Measurements from ENCODE around the gene KLB.

Gene KLB

DNA sequence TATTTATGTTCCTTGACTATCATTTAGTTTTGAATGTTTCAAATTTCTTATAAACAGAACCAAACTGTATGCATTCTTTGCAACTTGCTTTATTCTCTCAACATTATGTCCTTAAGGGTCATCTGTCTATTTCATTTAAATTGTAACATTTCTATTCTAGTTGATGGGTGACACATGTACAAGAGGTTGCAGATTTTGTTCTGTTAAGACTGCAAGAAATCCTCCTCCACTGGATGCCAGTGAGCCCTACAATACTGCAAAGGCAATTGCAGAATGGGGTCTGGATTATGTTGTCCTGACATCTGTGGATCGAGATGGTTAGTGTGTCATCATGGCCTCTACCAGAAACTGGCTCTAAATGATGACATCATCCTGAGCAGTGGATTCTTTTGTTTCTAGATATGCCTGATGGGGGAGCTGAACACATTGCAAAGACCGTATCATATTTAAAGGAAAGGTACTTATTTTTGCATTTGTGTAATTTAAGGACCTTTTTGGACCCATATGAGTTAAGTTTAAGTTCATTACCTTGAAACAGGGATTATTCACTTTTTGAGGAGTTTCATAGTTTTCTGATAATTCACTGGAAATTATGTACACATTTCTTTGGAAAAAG, 58.3 kb downstream of the KLB start:
- peak; percentile 56 for DNase-seq (ENCODE audit: low read depth)

DNA sequence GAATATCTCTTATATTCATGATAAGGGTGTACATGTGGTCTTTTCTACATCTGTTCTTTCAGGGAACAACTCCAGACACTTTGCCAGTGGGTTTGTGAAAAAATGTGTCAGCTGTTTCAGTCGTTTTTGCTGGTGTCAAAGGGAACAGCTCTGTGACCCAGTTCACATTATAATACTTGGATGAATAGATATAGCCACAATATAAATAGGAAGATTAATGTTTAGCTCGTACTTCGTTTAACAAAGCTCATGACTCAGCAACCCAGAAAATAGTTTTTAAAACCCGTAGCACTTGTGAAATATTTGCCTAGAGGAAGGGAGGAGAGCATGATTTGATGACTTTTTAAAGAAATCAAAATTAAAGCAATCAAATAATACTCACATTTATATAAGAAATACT, 60.0 kb downstream of the KLB start:
- DNase-seq (ENCODE audit: low read depth) = no peak

DNA sequence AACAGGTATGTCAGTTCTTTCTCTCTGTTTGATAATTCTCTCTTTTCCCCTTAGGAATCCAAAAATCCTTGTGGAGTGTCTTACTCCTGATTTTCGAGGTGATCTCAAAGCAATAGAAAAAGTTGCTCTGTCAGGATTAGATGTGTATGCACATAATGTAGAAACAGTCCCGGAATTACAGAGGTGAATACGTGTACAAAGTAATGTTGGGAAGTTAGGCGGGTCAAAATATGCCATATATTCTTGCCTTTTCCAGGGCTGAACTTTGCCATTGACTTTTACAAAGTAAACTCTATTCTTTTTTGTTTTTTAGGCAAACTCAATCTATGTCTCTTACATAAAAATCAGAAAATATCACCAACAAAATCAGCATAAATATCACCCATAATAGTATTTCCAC, 60.7 kb downstream of the KLB start:
- no peak for DNase-seq (ENCODE audit: low read depth)

DNA sequence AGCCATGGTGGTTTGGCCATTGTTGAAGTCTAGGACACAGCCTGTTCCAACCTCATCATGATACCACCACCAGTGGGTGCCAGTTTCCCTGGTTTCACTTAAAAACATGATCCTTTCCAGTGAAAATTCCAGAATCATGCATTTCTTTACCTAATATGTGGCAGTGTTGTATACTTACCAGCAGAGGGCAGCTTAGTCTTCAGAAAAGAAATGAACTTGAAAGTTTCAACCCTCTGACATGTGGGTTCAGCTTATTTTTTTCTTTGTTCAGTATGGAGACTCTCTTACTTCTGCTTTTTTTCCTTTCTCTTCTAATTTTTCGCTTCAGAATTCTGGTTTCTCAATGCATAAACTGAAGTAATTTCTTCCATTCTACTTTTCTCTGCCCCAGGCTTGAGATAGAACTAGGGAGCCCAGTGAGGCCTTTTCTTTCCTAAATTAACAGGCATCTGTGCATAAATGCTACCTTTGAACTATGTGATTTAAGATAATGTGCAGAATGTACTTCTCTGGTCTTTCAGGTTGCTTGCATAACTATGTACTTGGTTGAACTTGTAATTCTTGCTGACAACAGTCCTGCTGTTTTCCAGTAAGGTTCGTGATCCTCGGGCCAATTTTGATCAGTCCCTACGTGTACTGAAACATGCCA, 62.8 kb downstream of the KLB start:
- DNase-seq (ENCODE audit: low read depth) = peak; percentile 66

DNA sequence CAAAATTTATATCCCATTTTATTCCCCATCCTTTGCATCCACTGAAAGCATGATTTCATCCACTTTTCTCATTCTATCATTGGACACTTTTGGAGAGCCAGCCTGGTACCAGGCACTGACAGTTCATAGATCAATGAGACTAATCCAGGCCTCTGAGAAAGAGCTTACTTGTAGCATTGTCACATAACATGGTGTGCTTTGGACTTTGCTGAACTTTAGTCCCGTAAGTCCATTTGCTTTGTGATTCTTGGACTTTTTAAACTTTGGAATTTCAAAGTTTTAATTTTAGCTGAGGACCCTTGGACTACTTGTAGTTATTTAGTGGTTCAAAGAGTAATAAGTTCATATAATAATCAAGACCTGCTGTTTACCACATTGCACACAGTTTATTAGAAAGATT, 63.7 kb downstream of the KLB start:
- DNase-seq (ENCODE audit: low read depth) = no peak

DNA sequence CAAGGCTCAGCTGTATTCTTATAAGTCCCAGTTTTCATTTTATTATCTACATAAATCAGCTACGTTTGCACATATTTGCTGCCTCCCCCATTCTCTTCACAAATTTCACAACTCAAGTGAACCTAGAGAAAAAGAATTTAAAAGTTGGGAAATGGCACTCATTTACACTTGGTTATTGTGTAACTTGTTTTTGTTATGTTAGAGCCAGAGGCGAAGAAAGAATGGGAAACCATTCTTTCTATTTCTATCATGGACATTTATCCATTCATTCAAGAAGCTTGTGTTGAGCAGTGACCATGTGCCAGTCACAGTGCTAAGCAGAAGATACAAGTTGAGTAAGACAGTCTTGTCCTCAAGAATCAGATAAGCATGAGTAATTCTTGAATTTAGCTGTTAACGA, 65.7 kb downstream of the KLB start:
- peak; percentile 17 for DNase-seq (ENCODE audit: low read depth)

DNA sequence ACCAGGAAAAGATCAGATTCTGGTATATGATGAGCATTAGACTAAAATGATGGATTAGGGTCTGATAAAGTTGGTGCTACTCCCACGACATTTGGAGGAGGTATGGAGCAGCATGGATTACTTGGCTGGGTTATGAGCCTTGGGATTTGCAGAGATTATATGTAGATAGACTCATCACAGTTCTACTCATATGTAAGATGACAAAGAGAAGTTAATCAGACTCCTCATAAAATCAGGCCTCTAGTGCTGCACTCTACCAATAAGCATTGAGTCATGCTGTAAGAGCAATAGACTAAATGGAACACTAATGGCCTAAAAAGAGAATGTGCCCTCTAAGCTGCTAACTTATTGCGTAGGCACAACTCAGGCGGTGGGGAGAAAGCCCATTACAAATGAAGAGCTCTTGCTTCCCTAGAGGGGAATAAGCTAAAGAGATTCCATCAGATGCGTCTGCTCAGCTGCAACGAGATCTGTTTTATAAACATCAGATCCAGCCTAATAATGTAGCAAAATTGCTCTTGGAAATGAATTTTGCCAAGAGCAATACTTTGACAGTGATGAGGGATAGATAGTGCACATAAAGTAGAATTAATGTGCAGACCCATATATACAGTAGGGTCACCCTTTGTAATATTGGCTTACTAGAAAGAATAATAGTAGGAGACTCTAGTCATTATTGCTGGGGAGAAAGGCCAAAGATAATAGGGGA, 69.6 kb downstream of the KLB start:
- no peak for DNase-seq (ENCODE audit: low read depth)

DNA sequence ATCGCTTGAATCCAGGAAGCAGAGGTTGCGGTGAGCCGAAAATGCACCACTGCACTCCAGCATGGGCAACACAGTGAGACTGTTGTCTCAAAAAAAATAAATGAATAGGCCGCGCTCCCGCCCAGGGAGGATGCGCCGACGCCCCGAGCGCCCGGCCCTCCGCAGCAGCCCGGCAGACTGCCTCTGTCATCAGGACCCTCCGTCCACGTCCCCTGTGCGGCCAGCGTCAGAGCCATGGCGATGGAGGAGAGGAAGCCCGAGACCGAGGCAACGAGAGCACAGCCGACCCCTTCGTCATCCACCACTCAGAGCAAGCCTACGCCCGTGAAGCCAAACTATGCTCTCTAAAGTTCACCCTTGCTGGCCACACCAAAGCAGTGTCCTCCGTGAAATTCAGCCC, 73.5 kb downstream of the KLB start:
- no peak for DNase-seq (ENCODE audit: low read depth)

DNA sequence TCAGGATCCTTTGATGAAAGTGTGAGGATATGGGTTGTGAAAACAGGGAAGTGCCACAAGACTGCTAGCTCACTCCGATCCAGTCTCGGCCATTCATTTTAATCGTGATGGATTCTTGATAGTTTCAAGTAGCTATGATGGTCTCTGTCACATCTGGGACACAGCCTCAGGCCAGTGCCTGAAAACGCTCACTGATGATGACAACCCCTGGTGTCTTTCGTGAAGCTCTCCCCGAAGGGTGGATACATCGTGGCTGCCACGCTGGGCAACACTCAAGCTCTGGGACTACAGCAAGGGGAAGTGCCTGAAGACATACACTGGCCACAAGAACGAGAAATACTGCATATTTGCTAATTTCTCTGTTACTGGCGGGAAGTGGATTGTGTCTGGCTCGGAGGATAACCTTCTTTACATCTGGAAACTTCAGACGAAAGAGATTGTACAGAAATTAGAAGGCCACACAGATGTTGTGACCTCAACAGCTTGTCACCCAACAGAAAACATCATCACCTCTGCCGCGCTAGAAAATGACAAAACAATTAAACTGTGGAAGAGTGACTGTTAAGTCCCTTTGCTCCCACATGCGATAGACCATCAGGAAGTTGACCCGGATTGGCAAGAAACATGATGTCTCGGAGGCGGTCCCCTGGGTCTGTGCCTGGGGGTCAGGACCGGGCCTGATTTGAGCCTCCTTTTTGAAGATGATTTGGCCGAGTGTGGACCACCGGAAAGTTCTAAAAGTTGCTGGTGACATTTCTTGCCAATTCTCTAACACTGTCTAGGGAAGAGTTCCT, 74.4 kb downstream of the KLB start:
- no peak for DNase-seq (ENCODE audit: low read depth)

DNA sequence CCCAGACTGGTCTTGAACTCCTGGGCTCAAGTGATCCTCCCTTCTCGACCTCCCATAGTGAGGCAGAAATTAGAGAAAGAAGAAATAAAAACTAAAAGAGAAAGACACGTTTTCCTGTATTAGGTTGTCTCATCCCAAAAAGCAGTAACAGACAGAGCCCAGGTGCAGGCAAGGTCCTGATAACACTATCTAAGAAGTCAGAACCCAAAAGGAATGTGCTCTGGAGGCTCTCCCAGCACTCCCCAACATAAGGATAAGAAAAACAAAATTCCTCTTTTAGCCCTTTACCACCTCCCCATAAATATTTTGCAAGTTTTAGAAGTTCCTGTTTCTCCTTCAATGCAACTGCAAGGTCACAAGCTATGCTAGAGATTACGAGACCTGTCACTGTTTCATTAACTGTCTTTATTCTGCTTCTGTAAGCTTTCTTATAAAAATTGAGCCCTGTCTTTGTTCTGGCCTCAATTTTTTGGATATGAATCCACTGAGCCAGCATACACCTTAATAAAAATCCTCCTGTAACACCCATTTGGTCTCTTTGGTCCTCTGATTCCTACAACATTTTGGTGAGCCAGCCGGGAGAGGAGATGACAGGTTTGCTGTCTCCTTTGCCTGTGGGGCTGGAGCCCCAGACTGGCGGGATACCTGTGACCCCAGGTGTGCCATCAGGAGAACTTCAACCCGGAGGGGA, 78.0 kb downstream of the KLB start:
- DNase-seq (ENCODE audit: low read depth) = no peak

DNA sequence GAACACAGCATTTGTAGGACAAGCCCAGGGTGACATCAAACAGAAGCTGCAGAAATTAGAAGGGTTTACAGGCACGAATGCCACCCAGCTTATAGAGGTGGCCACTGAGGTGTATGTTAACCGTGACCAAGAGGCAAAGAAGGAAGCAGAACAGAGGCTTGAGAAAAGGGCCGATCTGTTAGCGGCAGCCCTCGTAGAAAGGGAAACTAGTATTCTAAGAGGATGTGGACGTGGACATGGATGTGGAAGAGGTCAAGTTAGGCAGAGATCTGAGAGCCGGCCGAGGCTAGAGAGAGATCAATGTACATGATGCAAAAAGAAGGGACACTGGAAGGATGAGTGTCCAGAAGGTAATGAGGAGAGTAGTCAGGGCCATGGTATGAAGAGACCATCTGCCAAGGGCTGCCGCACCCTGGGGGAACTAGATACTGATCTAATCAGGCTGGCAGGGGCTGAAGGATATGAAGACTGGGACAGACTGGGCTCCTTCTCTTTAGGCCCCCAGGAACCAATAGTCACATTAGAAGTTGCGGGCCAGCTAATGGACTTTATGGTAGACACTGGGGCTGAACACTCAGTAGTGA, 79.6 kb downstream of the KLB start:
- DNase-seq (ENCODE audit: low read depth) = no peak

DNA sequence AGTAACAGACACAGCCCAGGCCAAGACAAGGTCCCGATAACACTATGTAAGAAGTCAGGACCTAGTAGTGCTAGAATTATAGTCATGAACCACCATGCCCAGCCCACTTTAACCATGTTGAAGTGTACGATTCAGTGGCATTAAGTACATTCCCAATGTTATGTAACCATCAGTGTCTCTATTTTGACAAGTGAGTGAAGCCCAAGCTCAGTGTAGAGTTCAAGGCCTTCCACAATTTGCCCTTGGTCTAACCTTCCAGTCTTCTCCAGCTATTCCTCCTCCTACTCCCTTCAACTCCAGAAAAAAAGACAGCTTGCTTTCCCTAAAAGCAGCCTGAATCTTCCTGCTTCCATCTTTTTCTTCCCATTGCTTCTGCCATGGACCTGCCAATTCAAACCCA, 83.6 kb downstream of the KLB start:
- DNase-seq (ENCODE audit: low read depth) = no peak

DNA sequence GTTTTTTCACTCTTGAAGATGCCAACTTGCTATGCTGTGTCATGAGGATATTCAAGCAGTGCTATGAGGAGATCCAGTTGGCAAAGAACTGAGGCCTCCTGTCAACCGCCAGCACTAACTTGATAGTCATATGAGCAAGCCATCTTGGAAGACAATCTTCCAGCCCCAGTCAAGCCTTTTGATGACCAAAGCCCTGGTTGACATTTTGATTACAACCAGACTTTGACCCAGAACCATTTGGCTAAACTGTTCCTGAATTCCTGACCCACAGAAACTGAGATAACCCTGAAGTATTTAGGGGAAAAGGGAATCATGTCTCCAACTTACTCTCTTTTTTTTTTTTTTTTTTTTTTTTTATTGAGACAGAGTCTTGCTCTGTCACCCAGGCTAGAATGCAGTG, 87.6 kb downstream of the KLB start:
- DNase-seq (ENCODE audit: low read depth) = no peak

DNA sequence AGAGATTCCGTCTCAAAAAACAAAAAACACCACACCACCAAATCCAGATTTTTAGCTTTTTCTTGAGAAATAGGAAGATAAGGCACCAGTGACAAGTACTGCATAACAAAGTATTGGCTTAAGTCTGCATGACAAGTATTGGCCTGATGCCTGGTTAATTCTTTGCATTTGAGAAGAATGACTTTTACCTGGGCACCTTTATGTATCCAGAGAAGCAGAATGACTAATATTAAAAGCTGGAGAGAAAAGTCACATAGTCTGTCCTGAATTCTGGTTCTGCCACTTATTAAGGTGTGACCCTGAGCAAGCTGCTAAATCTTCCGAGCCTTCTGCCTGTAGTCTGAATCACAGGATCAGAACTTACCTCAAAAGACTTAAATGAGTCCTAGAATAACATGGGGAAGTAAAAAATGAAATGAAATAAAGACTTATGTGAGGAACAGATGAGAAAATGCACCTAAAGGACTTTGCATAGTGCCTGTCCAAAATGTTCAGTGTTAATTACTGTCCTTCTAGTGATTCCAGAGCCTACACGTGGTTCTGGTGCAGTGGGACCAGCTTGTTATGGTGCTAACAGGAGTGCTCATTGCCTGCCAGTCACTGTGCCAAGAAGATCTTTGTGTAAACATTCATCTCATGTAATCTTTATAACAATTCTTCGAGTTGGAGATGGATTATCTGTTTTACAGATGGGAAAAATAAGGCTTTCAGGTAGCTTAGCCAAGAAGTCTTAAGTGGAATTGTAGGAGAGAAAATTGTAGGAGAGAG, 88.9 kb downstream of the KLB start:
- no peak for DNase-seq (ENCODE audit: low read depth)

DNA sequence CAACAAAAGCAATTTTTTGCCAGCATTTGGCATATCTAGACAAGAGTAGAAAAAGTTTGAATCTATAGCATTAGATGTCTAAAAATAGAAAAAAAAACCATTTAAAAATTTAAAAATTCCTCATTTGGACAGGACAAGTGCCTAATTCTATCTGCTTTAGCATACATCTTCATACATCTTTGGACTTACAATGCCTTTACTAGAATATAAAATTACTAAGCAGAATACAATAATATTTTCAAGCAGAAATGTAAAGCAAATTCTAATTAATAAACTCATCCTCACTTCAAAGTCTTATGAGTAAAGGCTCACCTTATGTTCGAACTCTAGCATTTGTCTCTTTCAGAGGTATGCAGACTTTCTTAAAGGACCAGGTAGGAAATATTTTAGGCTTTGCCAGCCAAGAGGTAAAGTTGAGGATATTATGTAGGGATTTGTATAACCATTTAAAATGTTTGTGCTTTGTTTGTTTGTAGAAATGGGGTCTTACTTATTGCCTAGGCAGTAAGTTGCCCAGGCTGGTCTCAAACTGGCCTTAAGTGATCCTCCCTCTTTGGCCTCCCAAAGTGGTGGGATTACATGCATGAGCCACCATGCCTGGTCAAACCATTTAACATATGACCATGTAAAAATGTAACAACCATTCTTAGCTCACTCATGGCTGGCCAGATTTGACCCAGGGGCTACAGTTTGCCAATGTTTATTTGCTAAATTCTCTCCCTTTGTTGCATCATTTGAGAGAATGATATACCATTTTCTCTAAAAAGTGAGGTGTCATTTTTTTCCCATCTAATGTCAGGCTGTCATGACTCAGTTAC, 91.4 kb downstream of the KLB start:
- DNase-seq (ENCODE audit: low read depth) = no peak

DNA sequence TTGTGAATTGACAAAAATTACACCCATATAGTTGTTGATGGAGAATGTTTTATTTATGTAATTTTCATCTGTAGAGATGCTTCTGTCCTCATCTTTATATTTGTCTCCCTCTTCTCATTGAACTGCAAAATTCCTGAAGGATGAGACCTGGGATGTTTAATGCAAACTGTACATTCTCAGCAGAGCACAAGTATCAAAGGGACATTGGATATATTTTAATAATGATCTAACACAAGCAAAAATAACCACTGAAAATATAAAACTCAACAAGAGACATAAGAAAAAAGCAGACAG, 91.9 kb downstream of the KLB start:
- no peak for DNase-seq (ENCODE audit: low read depth)
